ENCODE measurements around the gene GNA12.

- TF ChIP-seq CTCF (IDR thresholded peaks at IDR 0.05) = no peak
- TF ChIP-seq POLR2A (IDR thresholded peaks at IDR 0.05) = no peak
These were observed 161.9 kb downstream of the GNA12 start for GRCh38 chr7:2681929-2682799.
